Measurements from ENCODE around the gene PTPRC.

- TF ChIP-seq, protein P1, sequence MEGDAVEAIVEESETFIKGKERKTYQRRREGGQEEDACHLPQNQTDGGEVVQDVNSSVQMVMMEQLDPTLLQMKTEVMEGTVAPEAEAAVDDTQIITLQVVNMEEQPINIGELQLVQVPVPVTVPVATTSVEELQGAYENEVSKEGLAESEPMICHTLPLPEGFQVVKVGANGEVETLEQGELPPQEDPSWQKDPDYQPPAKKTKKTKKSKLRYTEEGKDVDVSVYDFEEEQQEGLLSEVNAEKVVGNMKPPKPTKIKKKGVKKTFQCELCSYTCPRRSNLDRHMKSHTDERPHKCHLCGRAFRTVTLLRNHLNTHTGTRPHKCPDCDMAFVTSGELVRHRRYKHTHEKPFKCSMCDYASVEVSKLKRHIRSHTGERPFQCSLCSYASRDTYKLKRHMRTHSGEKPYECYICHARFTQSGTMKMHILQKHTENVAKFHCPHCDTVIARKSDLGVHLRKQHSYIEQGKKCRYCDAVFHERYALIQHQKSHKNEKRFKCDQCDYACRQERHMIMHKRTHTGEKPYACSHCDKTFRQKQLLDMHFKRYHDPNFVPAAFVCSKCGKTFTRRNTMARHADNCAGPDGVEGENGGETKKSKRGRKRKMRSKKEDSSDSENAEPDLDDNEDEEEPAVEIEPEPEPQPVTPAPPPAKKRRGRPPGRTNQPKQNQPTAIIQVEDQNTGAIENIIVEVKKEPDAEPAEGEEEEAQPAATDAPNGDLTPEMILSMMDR (IDR thresholded peaks at IDR 0.05; ENCODE audit: low read depth, low read length) = no peak
- no peak for TF ChIP-seq POLR2A (IDR thresholded peaks at IDR 0.05; ENCODE audit: extremely low read depth, insufficient read length)
- TF ChIP-seq MAX (IDR thresholded peaks at IDR 0.05; ENCODE audit: low read depth, low read length) = no peak
- no peak for TF ChIP-seq MYC (IDR thresholded peaks at IDR 0.05; ENCODE audit: low read depth, low read length)
These were observed 28.5 kb upstream of the PTPRC start for GRCh38 chr1:198610362-198610761.

Data from NB4 (cell line).